K562 (cell line): ENCODE data around the gene PPT2. TPM values are rescaled to one million over a fixed set of nuclear protein-coding genes. Genes with fewer than 3 reads are reported as not detected.

Source experiments
- ETV5 ChIP-seq: sonication (generic); formaldehyde crosslinking; IDR thresholded peaks from 2 replicates; pipeline ENCODE4 v1.4.0; 2020; ENCODE audit warnings: low read depth, mild to moderate bottlenecking, missing genetic modification reagents
- GATAD2A ChIP-seq: fragments of 450-650 bp; IDR thresholded peaks from 2 replicates; pipeline ENCODE4 v1.6.1; 2017
- HNRNPUL1 ChIP-seq: fragments of 200-400 bp; formaldehyde crosslinking; IDR thresholded peaks from 2 replicates; pipeline ENCODE4 v1.6.1; 2017; ENCODE audit warnings: low read length
- KLF1 ChIP-seq: fragments of 450-650 bp; IDR thresholded peaks from 2 replicates; pipeline ENCODE4 v1.6.1; 2016; ENCODE audit warnings: missing genetic modification characterization, missing compliant biosample characterization
- MED1 ChIP-seq: sonication (generic); formaldehyde crosslinking; IDR thresholded peaks from 2 replicates; pipeline ENCODE4 v1.8.1; 2023; ENCODE audit warnings: missing genetic modification reagents, borderline replicate concordance
- PRPF4 ChIP-seq: fragments of 200-400 bp; formaldehyde crosslinking; IDR thresholded peaks from one replicate; pipeline ENCODE4 v1.6.1; 2017; ENCODE audit warnings: low read length, low read depth, mild to moderate bottlenecking; ENCODE audit not compliant: insufficient read depth, poor library complexity, severe bottlenecking
- SMARCA5 ChIP-seq: fragments of 450-650 bp; IDR thresholded peaks from 2 replicates; pipeline ENCODE4 v1.6.1; 2016
- SMC3 ChIP-seq: conservative IDR thresholded peaks from 2 replicates; pipeline ENCODE4 v1.6.1; 2011; ENCODE audit warnings: low read depth, low read length, improper control_type of control experiment; ENCODE audit not compliant: insufficient read depth
- ZC3H4 ChIP-seq: sonication (generic); formaldehyde crosslinking; IDR thresholded peaks from 2 replicates; pipeline ENCODE4 v1.9.0; 2021; ENCODE audit warnings: missing genetic modification reagents, borderline replicate concordance
- ZNF224 ChIP-seq: sonication (generic); formaldehyde crosslinking; IDR thresholded peaks from 2 replicates; pipeline ENCODE4 v1.8.0; 2022; ENCODE audit warnings: mild to moderate bottlenecking, missing genetic modification reagents
- ZNF766 ChIP-seq: fragments of 200-800 bp; sonication (Bioruptor generic); conservative IDR thresholded peaks from 2 replicates; pipeline ENCODE4 v1.6.1; 2016; ENCODE audit warnings: missing genetic modification characterization, missing compliant biosample characterization
- polyA plus RNA-seq, 8 experiments: library from polyadenylated mRNA; depleted of rRNA in 4 of 8; stranded (reverse) in 5 of 8; unstranded in 3 of 8; fragments of >200 nt; fragmentation: Nextera tagmentation in 2 of 8; fragmentation: Illumina TruSeq in 1 of 8; extraction: Ambion mirVana in 2 of 8; extraction: Trizol in 1 of 8; gene quantifications; 2 replicates each; pipeline versions ENCODE4 v1.2.1 to v1.2.3, GENCODE V29; 2011 to 2014; ENCODE audit warnings: inconsistent platforms in 1 of 8, missing spikeins in 1 of 8
- total RNA-seq, 7 experiments: library from RNA; depleted of rRNA in 6 of 7; stranded (reverse); fragments of >200 nt in 6 of 7; fragmentation: Illumina TruSeq in 2 of 7; extraction: Trizol in 2 of 7; gene quantifications; 2 replicates each; pipeline versions ENCODE4 v1.2.1 to v1.2.3, GENCODE V29; 2011 to 2021; ENCODE audit warnings: low replicate concordance in 1 of 7
- TF ChIP-seq, protein P1 (sequence below): fragments of 450-650 bp; IDR thresholded peaks from 2 replicates; pipeline ENCODE4 v1.6.1; 2016; ENCODE audit warnings: low read depth
- TF ChIP-seq, protein P2 (sequence below): fragments of 250-450 bp; sonication (Bioruptor Pico); IDR thresholded peaks from 2 replicates; pipeline ENCODE4 v1.6.1; 2021; ENCODE audit warnings: mild to moderate bottlenecking
- TF ChIP-seq, protein P3 (sequence below): fragments of 250-450 bp; sonication (Bioruptor Pico); IDR thresholded peaks from 2 replicates; pipeline ENCODE4 v1.8.0; 2022; ENCODE audit warnings: moderate library complexity, mild to moderate bottlenecking, inconsistent platforms

The PPT2 gene
- total and polyA plus RNA-seq, 9 of the 15 experiments (the other 6 are each of a cell fraction or from before 2014, with no cell fraction given) = 27.4 to 98.8 (median 69.9) TPM

- TF ChIP-seq, protein P1, sequence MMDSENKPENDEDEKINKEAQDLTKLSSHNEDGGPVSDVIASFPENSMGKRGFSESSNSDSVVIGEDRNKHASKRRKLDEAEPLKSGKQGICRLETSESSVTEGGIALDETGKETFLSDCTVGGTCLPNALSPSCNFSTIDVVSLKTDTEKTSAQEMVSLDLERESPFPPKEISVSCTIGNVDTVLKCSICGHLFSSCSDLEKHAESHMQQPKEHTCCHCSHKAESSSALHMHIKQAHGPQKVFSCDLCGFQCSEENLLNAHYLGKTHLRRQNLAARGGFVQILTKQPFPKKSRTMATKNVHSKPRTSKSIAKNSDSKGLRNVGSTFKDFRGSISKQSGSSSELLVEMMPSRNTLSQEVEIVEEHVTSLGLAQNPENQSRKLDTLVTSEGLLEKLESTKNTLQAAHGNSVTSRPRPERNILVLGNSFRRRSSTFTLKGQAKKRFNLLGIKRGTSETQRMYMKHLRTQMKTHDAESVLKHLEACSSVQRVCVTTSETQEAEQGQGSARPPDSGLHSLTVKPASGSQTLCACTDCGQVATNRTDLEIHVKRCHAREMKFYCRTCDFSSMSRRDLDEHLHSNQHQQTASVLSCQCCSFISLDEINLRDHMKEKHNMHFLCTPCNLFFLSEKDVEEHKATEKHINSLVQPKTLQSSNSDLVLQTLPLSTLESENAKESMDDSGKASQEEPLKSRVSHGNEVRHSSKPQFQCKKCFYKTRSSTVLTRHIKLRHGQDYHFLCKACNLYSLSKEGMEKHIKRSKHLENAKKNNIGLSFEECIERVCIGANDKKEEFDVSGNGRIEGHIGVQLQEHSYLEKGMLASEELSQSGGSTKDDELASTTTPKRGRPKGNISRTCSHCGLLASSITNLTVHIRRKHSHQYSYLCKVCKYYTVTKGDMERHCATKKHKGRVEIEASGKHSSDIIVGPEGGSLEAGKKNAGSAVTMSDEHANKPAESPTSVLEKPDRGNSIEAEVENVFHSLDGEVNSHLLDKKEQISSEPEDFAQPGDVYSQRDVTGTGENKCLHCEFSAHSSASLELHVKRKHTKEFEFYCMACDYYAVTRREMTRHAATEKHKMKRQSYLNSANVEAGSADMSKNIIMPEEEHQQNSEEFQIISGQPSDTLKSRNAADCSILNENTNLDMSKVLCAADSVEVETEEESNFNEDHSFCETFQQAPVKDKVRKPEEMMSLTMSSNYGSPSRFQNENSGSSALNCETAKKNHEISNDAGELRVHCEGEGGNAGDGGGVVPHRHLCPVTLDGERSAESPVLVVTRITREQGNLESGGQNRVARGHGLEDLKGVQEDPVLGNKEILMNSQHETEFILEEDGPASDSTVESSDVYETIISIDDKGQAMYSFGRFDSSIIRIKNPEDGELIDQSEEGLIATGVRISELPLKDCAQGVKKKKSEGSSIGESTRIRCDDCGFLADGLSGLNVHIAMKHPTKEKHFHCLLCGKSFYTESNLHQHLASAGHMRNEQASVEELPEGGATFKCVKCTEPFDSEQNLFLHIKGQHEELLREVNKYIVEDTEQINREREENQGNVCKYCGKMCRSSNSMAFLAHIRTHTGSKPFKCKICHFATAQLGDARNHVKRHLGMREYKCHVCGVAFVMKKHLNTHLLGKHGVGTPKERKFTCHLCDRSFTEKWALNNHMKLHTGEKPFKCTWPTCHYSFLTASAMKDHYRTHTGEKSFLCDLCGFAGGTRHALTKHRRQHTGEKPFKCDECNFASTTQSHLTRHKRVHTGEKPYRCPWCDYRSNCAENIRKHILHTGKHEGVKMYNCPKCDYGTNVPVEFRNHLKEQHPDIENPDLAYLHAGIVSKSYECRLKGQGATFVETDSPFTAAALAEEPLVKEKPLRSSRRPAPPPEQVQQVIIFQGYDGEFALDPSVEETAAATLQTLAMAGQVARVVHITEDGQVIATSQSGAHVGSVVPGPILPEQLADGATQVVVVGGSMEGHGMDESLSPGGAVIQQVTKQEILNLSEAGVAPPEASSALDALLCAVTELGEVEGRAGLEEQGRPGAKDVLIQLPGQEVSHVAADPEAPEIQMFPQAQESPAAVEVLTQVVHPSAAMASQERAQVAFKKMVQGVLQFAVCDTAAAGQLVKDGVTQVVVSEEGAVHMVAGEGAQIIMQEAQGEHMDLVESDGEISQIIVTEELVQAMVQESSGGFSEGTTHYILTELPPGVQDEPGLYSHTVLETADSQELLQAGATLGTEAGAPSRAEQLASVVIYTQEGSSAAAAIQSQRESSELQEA = peak; percentile 92
- no peak for TF ChIP-seq GATAD2A
- TF ChIP-seq ZNF224 (CRISPR knock-in tag) = no peak
- TF ChIP-seq ZC3H4 (CRISPR knock-in tag) = no peak
- TF ChIP-seq PRPF4 = no peak
- TF ChIP-seq, protein P2, sequence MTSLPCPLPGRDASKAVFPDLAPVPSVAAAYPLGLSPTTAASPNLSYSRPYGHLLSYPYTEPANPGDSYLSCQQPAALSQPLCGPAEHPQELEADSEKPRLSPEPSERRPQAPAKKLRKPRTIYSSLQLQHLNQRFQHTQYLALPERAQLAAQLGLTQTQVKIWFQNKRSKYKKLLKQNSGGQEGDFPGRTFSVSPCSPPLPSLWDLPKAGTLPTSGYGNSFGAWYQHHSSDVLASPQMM (CRISPR knock-in tag) = no peak
- no peak for TF ChIP-seq SMC3
- TF ChIP-seq ZNF766 (CRISPR knock-in tag) = peak; percentile 87; the same call in 1 of the 2 replicates
- TF ChIP-seq, protein P3, sequence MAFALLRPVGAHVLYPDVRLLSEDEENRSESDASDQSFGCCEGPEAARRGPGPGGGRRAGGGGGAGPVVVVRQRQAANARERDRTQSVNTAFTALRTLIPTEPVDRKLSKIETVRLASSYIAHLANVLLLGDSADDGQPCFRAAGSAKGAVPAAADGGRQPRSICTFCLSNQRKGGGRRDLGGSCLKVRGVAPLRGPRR (CRISPR knock-in tag) = no peak
- no peak for TF ChIP-seq ETV5 (CRISPR knock-in tag)
- no peak for TF ChIP-seq KLF1
- no peak for TF ChIP-seq HNRNPUL1
- no peak for TF ChIP-seq MED1 (CRISPR knock-in tag)
- no peak for TF ChIP-seq SMARCA5
These were observed 24.0 kb downstream of the PPT2 start, which contains the start of gene RNF5 (continued) for GRCh38 chr6:32177788-32178546.
